Measurements from ENCODE around the gene ATP11A.

The ATP11A gene

GRCh38 chr13:112875627-112876026 is 185.8 kb downstream of the ATP11A start:
- H3K9me3 ChIP-seq (ENCODE audit: control insufficient read depth, low read length): no peaks in the 10 kb centered on the region
- no peak overlapping the region for H4K8ac ChIP-seq (ENCODE audit: low read length)
- no peak overlapping the region for H2AK5ac ChIP-seq (ENCODE audit: low read length, severe bottlenecking)
- H3K4me2 ChIP-seq (ENCODE audit: low read length, poor library complexity, severe bottlenecking): no peak overlapping the region
- H2AFZ ChIP-seq (ENCODE audit: low read depth, low read length): no peak overlapping the region
- H2BK15ac ChIP-seq (ENCODE audit: low read depth, poor library complexity, severe bottlenecking): no peak overlapping the region
- H3K23ac ChIP-seq (ENCODE audit: low read length in 2 of 2): no peak overlapping the region
- no peak for DNase-seq
- H3K27me3 ChIP-seq (ENCODE audit: control insufficient read depth in 1 of 2, insufficient read depth in 1 of 2, low read length in 2 of 2): no peaks in the 10 kb centered on the region
- H2BK12ac ChIP-seq (ENCODE audit: low read length in 2 of 2): no peak overlapping the region
- no peak overlapping the region for H3K14ac ChIP-seq (ENCODE audit: low read length in 2 of 2)
- H3K4me3 ChIP-seq (ENCODE audit: insufficient read depth in 1 of 2, low read depth in 1 of 2, low read length in 2 of 2): no peak overlapping the region
- H3K18ac ChIP-seq (ENCODE audit: low read depth in 1 of 2, low read length in 2 of 2): no peak overlapping the region
- no peak overlapping the region for H2BK120ac ChIP-seq (ENCODE audit: low read depth, low read length)
- peaks cover 18 to 35% of the 10 kb centered on the region in 2 experiments for H3K36me3 ChIP-seq (ENCODE audit: control insufficient read depth in 1 of 2, insufficient read depth in 2 of 2, low read depth in 1 of 2, low read length in 2 of 2)
- no peaks in the 10 kb centered on the region for H3K79me1 ChIP-seq (replicated peaks; ENCODE audit: low read length, poor library complexity, severe bottlenecking)
- no peak overlapping the region for H4K91ac ChIP-seq (ENCODE audit: low read length)
- 98% methylated on average over 15 of the region's 15 CpGs for WGBS
- no peak overlapping the region for H3K27ac ChIP-seq (ENCODE audit: low read length, poor library complexity, severe bottlenecking)
- H3K4ac ChIP-seq (ENCODE audit: low read depth in 1 of 2, low read length in 2 of 2): no peak overlapping the region
- H3K4me1 ChIP-seq (ENCODE audit: control insufficient read depth, insufficient read depth, low read depth, low read length): peaks cover 20% of the 10 kb centered on the region
- H3K9ac ChIP-seq (ENCODE audit: low read length): no peak overlapping the region
- no peak overlapping the region for H2BK5ac ChIP-seq (ENCODE audit: low read depth, low read length, poor library complexity, severe bottlenecking)

GRCh38 chr13:112876305-112877000 is 186.6 kb downstream of the ATP11A start:
- no peak overlapping the region for H3K4me3 ChIP-seq (ENCODE audit: insufficient read depth in 1 of 2, low read depth in 1 of 2, low read length in 2 of 2)
- peaks cover 20% of the 10 kb centered on the region for H3K4me1 ChIP-seq (ENCODE audit: control insufficient read depth, insufficient read depth, low read depth, low read length)
- H2BK120ac ChIP-seq (ENCODE audit: low read depth, low read length): no peak overlapping the region
- no peaks in the 10 kb centered on the region for H3K9me3 ChIP-seq (ENCODE audit: control insufficient read depth, low read length)
- no peak overlapping the region for H3K23ac ChIP-seq (ENCODE audit: low read length in 2 of 2)
- H3K27me3 ChIP-seq (ENCODE audit: control insufficient read depth in 1 of 2, insufficient read depth in 1 of 2, low read length in 2 of 2): no peaks in the 10 kb centered on the region
- H3K4ac ChIP-seq (ENCODE audit: low read depth in 1 of 2, low read length in 2 of 2): no peak overlapping the region
- 81% methylated on average over 14 of the region's 15 CpGs for WGBS
- no peak overlapping the region for H3K18ac ChIP-seq (ENCODE audit: low read depth in 1 of 2, low read length in 2 of 2)
- no peak overlapping the region for H2BK12ac ChIP-seq (ENCODE audit: low read length in 2 of 2)
- H4K91ac ChIP-seq (ENCODE audit: low read length): no peak overlapping the region
- H3K14ac ChIP-seq (ENCODE audit: low read length in 2 of 2): no peak overlapping the region
- no peak overlapping the region for H2BK5ac ChIP-seq (ENCODE audit: low read depth, low read length, poor library complexity, severe bottlenecking)
- H3K9ac ChIP-seq (ENCODE audit: low read length): no peak overlapping the region
- H4K8ac ChIP-seq (ENCODE audit: low read length): no peak overlapping the region
- H3K36me3 ChIP-seq (ENCODE audit: control insufficient read depth in 1 of 2, insufficient read depth in 2 of 2, low read depth in 1 of 2, low read length in 2 of 2): peaks cover 21 to 44% of the 10 kb centered on the region in 2 experiments
- no peak overlapping the region for H2AK5ac ChIP-seq (ENCODE audit: low read length, severe bottlenecking)
- H2BK15ac ChIP-seq (ENCODE audit: low read depth, poor library complexity, severe bottlenecking): no peak overlapping the region
- no peak overlapping the region for H3K4me2 ChIP-seq (ENCODE audit: low read length, poor library complexity, severe bottlenecking)
- no peak for DNase-seq
- no peaks in the 10 kb centered on the region for H3K79me1 ChIP-seq (replicated peaks; ENCODE audit: low read length, poor library complexity, severe bottlenecking)
- no peak overlapping the region for H3K27ac ChIP-seq (ENCODE audit: low read length, poor library complexity, severe bottlenecking)
- H2AFZ ChIP-seq (ENCODE audit: low read depth, low read length): no peak overlapping the region

GRCh38 chr13:112877066-112877465 is 187.2 kb downstream of the ATP11A start:
- WGBS: 89% methylated on average over 12 of the region's 12 CpGs
- peaks cover 27 to 50% of the 10 kb centered on the region in 2 experiments for H3K36me3 ChIP-seq (ENCODE audit: control insufficient read depth in 1 of 2, insufficient read depth in 2 of 2, low read depth in 1 of 2, low read length in 2 of 2)
- no peak overlapping the region for H3K23ac ChIP-seq (ENCODE audit: low read length in 2 of 2)
- H3K4ac ChIP-seq (ENCODE audit: low read depth in 1 of 2, low read length in 2 of 2): no peak overlapping the region
- H3K9me3 ChIP-seq (ENCODE audit: control insufficient read depth, low read length): no peaks in the 10 kb centered on the region
- H3K9ac ChIP-seq (ENCODE audit: low read length): no peak overlapping the region
- H4K8ac ChIP-seq (ENCODE audit: low read length): no peak overlapping the region
- H3K4me2 ChIP-seq (ENCODE audit: low read length, poor library complexity, severe bottlenecking): no peak overlapping the region
- H3K27me3 ChIP-seq (ENCODE audit: control insufficient read depth in 1 of 2, insufficient read depth in 1 of 2, low read length in 2 of 2): no peaks in the 10 kb centered on the region
- no peak overlapping the region for H3K27ac ChIP-seq (ENCODE audit: low read length, poor library complexity, severe bottlenecking)
- no peak overlapping the region for H2AFZ ChIP-seq (ENCODE audit: low read depth, low read length)
- no peak overlapping the region for H3K4me3 ChIP-seq (ENCODE audit: insufficient read depth in 1 of 2, low read depth in 1 of 2, low read length in 2 of 2)
- H3K18ac ChIP-seq (ENCODE audit: low read depth in 1 of 2, low read length in 2 of 2): no peak overlapping the region
- H2BK15ac ChIP-seq (ENCODE audit: low read depth, poor library complexity, severe bottlenecking): no peak overlapping the region
- peaks cover 20% of the 10 kb centered on the region for H3K4me1 ChIP-seq (ENCODE audit: control insufficient read depth, insufficient read depth, low read depth, low read length)
- H2BK120ac ChIP-seq (ENCODE audit: low read depth, low read length): no peak overlapping the region
- H2BK12ac ChIP-seq (ENCODE audit: low read length in 2 of 2): no peak overlapping the region
- no peak overlapping the region for H3K14ac ChIP-seq (ENCODE audit: low read length in 2 of 2)
- DNase-seq: no peak
- H2BK5ac ChIP-seq (ENCODE audit: low read depth, low read length, poor library complexity, severe bottlenecking): no peak overlapping the region
- H3K79me1 ChIP-seq (replicated peaks; ENCODE audit: low read length, poor library complexity, severe bottlenecking): no peaks in the 10 kb centered on the region
- no peak overlapping the region for H4K91ac ChIP-seq (ENCODE audit: low read length)
- no peak overlapping the region for H2AK5ac ChIP-seq (ENCODE audit: low read length, severe bottlenecking)

GRCh38 chr13:112877539-112877938 is 187.7 kb downstream of the ATP11A start:
- Histone ChIP-seq H3K14ac (ENCODE audit: low read length in 2 of 2) (no peak overlapping the region), H4K91ac (ENCODE audit: low read length) (no peak overlapping the region), H2BK12ac (ENCODE audit: low read length in 2 of 2) (no peak overlapping the region), H2AFZ (ENCODE audit: low read depth, low read length) (no peak overlapping the region), H3K4me1 (ENCODE audit: control insufficient read depth, insufficient read depth, low read depth, low read length) (peaks cover 20% of the 10 kb centered on the region), H3K18ac (ENCODE audit: low read depth in 1 of 2, low read length in 2 of 2) (no peak overlapping the region), H3K36me3 (ENCODE audit: control insufficient read depth in 1 of 2, insufficient read depth in 2 of 2, low read depth in 1 of 2, low read length in 2 of 2) (peaks cover 31 to 55% of the 10 kb centered on the region in 2 experiments), H2BK120ac (ENCODE audit: low read depth, low read length) (no peak overlapping the region), H3K4me2 (ENCODE audit: low read length, poor library complexity, severe bottlenecking) (no peak overlapping the region), H2BK15ac (ENCODE audit: low read depth, poor library complexity, severe bottlenecking) (no peak overlapping the region), H3K27ac (ENCODE audit: low read length, poor library complexity, severe bottlenecking) (no peak overlapping the region), H3K27me3 (ENCODE audit: control insufficient read depth in 1 of 2, insufficient read depth in 1 of 2, low read length in 2 of 2) (no peaks in the 10 kb centered on the region), H3K4me3 (ENCODE audit: insufficient read depth in 1 of 2, low read depth in 1 of 2, low read length in 2 of 2) (no peak overlapping the region), H4K8ac (ENCODE audit: low read length) (no peak overlapping the region), H2BK5ac (ENCODE audit: low read depth, low read length, poor library complexity, severe bottlenecking) (no peak overlapping the region), H3K4ac (ENCODE audit: low read depth in 1 of 2, low read length in 2 of 2) (no peak overlapping the region), H3K9ac (ENCODE audit: low read length) (no peak overlapping the region), H3K9me3 (ENCODE audit: control insufficient read depth, low read length) (no peaks in the 10 kb centered on the region), H3K79me1 (replicated peaks; ENCODE audit: low read length, poor library complexity, severe bottlenecking) (no peaks in the 10 kb centered on the region), H2AK5ac (ENCODE audit: low read length, severe bottlenecking) (no peak overlapping the region), H3K23ac (ENCODE audit: low read length in 2 of 2) (no peak overlapping the region)
- no peak for DNase-seq
- WGBS: 87% methylated on average over 11 of the region's 11 CpGs

Measured in mesenchymal stem cell (in vitro differentiated cells and primary cell).